ENCODE measurements around the gene SCARB2.
"Not testable (repeated sequence)": the region's sequence is repeated elsewhere in the genome, so short reads cannot be mapped to it uniquely, and the experiment has no call there.

SCARB2 gene

DNA sequence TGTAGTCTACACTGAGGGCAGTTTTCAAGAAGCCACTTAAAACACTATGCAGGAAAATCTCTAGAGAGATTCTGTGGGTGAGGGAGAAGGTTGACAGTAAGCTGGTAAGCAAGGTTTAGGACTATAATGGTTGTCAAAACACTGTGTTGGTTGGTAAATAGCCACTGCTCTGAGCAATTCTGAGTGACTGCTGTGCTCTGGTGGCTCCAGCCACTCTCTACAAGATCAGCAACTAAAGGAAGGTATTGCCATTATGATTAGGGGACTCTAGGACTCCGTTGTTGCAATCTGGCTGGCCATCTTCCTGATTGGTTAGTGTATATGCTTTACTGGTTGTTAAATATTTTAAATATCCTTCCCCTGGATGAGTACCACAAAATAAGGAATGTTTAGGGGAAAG is 32.4 kb upstream of the SCARB2 start:
- no peaks in the 10 kb centered on the region for H3K36me3 ChIP-seq (ENCODE audit: insufficient read depth, low read length)
- no peaks in the 10 kb centered on the region for H3K4me1 ChIP-seq (ENCODE audit: control insufficient read depth, insufficient read depth, low read length, unreplicated experiment)
- H3K4me3 ChIP-seq (ENCODE audit: low read depth, low read length), result no peak overlapping the region
- H3K27ac ChIP-seq (ENCODE audit: low read depth, low read length), result no peak overlapping the region
- H2AFZ ChIP-seq (ENCODE audit: low read length, unreplicated experiment), result no peak overlapping the region
- H3K79me2 ChIP-seq (ENCODE audit: control insufficient read depth, insufficient read depth, low read length, unreplicated experiment), result no peaks in the 10 kb centered on the region
- H3K27me3 ChIP-seq (ENCODE audit: insufficient read depth, low read length), result peaks cover 60% of the 10 kb centered on the region

- not testable (repeated sequence) for H3K27ac ChIP-seq (ENCODE audit: low read depth, low read length); H3K4me1 ChIP-seq (ENCODE audit: control insufficient read depth, insufficient read depth, low read length, unreplicated experiment); H2AFZ ChIP-seq (ENCODE audit: low read length, unreplicated experiment); H3K79me2 ChIP-seq (ENCODE audit: control insufficient read depth, insufficient read depth, low read length, unreplicated experiment); H3K4me3 ChIP-seq (ENCODE audit: low read depth, low read length); H3K36me3 ChIP-seq (ENCODE audit: insufficient read depth, low read length)
- H3K27me3 ChIP-seq (ENCODE audit: insufficient read depth, low read length), result peaks cover 41% of the 10 kb centered on the region
Observed at GRCh38 chr4:76243877-76244276, 30.3 kb upstream of the SCARB2 start.

DNA sequence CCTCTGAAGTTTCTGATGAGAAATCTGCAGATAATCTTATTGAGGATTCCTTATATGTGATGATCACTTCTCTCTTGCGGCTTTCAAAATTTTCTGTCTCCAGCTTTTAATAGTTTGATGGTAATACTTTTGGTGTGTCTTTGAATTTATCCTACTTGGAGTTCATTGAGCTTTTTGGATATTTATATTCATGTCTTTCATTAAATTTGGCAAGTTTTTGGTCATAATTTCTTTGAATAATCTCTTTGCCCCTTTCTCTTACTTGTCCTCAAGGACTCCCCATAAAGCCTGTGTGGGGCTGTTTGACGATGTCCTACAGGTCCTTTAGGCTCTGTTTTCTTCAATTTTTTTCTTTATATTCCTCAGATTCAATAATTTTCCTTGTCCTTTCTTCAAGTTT is 26.6 kb upstream of the SCARB2 start:
- H3K79me2 ChIP-seq (ENCODE audit: control insufficient read depth, insufficient read depth, low read length, unreplicated experiment), result no peaks in the 10 kb centered on the region
- H3K36me3 ChIP-seq (ENCODE audit: insufficient read depth, low read length), result no peaks in the 10 kb centered on the region
- H2AFZ ChIP-seq (ENCODE audit: low read length, unreplicated experiment), result no peak overlapping the region
- peaks cover 10% of the 10 kb centered on the region for H3K4me1 ChIP-seq (ENCODE audit: control insufficient read depth, insufficient read depth, low read length, unreplicated experiment)
- H3K27me3 ChIP-seq (ENCODE audit: insufficient read depth, low read length), result peaks cover 18% of the 10 kb centered on the region; the same call in 1 of the 2 replicates
- no peak overlapping the region for H3K27ac ChIP-seq (ENCODE audit: low read depth, low read length)
- H3K4me3 ChIP-seq (ENCODE audit: low read depth, low read length), result no peak overlapping the region

GRCh38 chr4:76238701-76239100 is 25.1 kb upstream of the SCARB2 start:
- Histone ChIP-seq H3K4me1 (ENCODE audit: control insufficient read depth, insufficient read depth, low read length, unreplicated experiment) (peaks cover 10% of the 10 kb centered on the region), H3K4me3 (ENCODE audit: low read depth, low read length) (no peak overlapping the region), H3K27ac (ENCODE audit: low read depth, low read length) (no peak overlapping the region), H3K79me2 (ENCODE audit: control insufficient read depth, insufficient read depth, low read length, unreplicated experiment) (no peaks in the 10 kb centered on the region), H2AFZ (ENCODE audit: low read length, unreplicated experiment) (no peak overlapping the region), H3K27me3 (ENCODE audit: insufficient read depth, low read length) (peaks cover 14% of the 10 kb centered on the region; the same call in 1 of the 2 replicates), H3K36me3 (ENCODE audit: insufficient read depth, low read length) (no peaks in the 10 kb centered on the region)

DNA sequence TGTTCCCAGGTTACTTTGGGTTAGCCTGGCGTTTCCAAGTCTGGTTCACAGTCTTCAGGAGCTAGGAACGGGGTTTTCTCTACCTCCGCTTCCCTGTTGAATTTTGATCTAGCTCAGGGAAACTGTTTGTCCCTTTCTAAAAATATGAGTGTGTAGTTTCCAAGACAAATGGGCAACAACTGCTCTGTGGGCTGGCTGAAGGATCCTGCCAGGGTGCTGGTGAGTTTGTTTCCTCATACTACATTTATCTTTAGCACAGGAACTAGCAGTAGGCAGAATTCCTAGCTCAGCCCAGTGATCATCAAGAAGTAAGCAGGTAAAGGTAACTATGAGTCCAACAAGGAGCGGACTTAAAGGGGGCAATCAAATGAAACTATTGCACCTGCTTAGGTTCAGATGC is 24.6 kb upstream of the SCARB2 start:
- H2AFZ ChIP-seq (ENCODE audit: low read length, unreplicated experiment), result no peak overlapping the region
- H3K4me3 ChIP-seq (ENCODE audit: low read depth, low read length), result no peak overlapping the region
- H3K27me3 ChIP-seq (ENCODE audit: insufficient read depth, low read length), result peaks cover 14% of the 10 kb centered on the region; the same call in 1 of the 2 replicates
- H3K36me3 ChIP-seq (ENCODE audit: insufficient read depth, low read length), result no peaks in the 10 kb centered on the region
- no peak overlapping the region for H3K27ac ChIP-seq (ENCODE audit: low read depth, low read length)
- H3K4me1 ChIP-seq (ENCODE audit: control insufficient read depth, insufficient read depth, low read length, unreplicated experiment), result peaks cover 13% of the 10 kb centered on the region
- H3K79me2 ChIP-seq (ENCODE audit: control insufficient read depth, insufficient read depth, low read length, unreplicated experiment), result no peaks in the 10 kb centered on the region

DNA sequence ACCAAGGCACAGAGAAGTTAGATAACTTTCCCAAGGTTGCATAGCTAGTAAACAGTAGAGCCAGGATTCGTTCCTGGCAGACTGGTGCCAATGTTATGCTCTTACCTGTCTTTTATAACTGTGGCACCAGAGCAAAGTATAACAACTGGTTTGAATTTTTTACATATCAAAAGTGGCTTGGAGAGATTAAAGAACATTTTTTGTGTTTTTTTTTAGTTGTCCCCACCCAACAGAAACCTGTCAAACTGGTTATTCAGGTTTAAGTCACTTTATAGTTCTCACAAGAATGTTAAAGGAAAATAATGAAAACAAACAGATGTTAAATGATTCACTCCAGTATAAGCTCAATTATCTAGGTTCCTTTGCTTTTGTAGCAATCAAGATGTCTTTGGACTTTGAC is 22.3 kb upstream of the SCARB2 start:
- peaks cover 24% of the 10 kb centered on the region for H3K4me1 ChIP-seq (ENCODE audit: control insufficient read depth, insufficient read depth, low read length, unreplicated experiment)
- no peak overlapping the region for H3K27ac ChIP-seq (ENCODE audit: low read depth, low read length)
- no peaks in the 10 kb centered on the region for H3K79me2 ChIP-seq (ENCODE audit: control insufficient read depth, insufficient read depth, low read length, unreplicated experiment)
- H3K4me3 ChIP-seq (ENCODE audit: low read depth, low read length), result no peak overlapping the region
- no peaks in the 10 kb centered on the region for H3K36me3 ChIP-seq (ENCODE audit: insufficient read depth, low read length)
- peaks cover under 1% of the 10 kb centered on the region; the same call in 1 of the 2 replicates for H3K27me3 ChIP-seq (ENCODE audit: insufficient read depth, low read length)
- H2AFZ ChIP-seq (ENCODE audit: low read length, unreplicated experiment), result no peak overlapping the region

DNA sequence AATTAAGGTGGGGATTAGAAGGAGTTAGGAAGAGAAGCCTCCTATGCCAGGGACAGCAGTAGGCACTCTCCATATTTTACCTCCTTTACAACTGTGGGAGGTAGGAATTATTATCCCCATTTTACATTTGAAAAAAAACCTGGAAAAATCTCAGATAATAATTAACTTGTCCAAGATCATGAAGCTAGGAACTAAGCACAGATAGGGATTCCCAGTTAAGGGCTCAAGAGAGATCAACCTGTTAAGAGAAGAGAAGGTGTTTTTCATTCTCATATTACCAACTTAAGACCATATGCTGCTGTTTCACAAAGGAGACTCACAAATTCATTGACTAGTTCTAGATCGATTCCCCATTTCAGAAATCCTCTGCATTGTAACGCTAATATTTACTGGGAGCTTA is 21.8 kb upstream of the SCARB2 start:
- H3K27me3 ChIP-seq (ENCODE audit: insufficient read depth, low read length), result no peaks in the 10 kb centered on the region
- H3K36me3 ChIP-seq (ENCODE audit: insufficient read depth, low read length), result no peaks in the 10 kb centered on the region
- no peak overlapping the region for H2AFZ ChIP-seq (ENCODE audit: low read length, unreplicated experiment)
- H3K79me2 ChIP-seq (ENCODE audit: control insufficient read depth, insufficient read depth, low read length, unreplicated experiment), result no peaks in the 10 kb centered on the region
- H3K4me1 ChIP-seq (ENCODE audit: control insufficient read depth, insufficient read depth, low read length, unreplicated experiment), result peaks cover 24% of the 10 kb centered on the region
- no peak overlapping the region for H3K27ac ChIP-seq (ENCODE audit: low read depth, low read length)
- no peak overlapping the region for H3K4me3 ChIP-seq (ENCODE audit: low read depth, low read length)

GRCh38 chr4:76234679-76235044 is 21.0 kb upstream of the SCARB2 start:
- peaks cover 24% of the 10 kb centered on the region for H3K4me1 ChIP-seq (ENCODE audit: control insufficient read depth, insufficient read depth, low read length, unreplicated experiment)
- H3K4me3 ChIP-seq (ENCODE audit: low read depth, low read length), result no peak overlapping the region
- no peaks in the 10 kb centered on the region for H3K27me3 ChIP-seq (ENCODE audit: insufficient read depth, low read length)
- H3K27ac ChIP-seq (ENCODE audit: low read depth, low read length), result no peak overlapping the region
- H3K79me2 ChIP-seq (ENCODE audit: control insufficient read depth, insufficient read depth, low read length, unreplicated experiment), result no peaks in the 10 kb centered on the region
- H2AFZ ChIP-seq (ENCODE audit: low read length, unreplicated experiment), result no peak overlapping the region
- no peaks in the 10 kb centered on the region for H3K36me3 ChIP-seq (ENCODE audit: insufficient read depth, low read length)

DNA sequence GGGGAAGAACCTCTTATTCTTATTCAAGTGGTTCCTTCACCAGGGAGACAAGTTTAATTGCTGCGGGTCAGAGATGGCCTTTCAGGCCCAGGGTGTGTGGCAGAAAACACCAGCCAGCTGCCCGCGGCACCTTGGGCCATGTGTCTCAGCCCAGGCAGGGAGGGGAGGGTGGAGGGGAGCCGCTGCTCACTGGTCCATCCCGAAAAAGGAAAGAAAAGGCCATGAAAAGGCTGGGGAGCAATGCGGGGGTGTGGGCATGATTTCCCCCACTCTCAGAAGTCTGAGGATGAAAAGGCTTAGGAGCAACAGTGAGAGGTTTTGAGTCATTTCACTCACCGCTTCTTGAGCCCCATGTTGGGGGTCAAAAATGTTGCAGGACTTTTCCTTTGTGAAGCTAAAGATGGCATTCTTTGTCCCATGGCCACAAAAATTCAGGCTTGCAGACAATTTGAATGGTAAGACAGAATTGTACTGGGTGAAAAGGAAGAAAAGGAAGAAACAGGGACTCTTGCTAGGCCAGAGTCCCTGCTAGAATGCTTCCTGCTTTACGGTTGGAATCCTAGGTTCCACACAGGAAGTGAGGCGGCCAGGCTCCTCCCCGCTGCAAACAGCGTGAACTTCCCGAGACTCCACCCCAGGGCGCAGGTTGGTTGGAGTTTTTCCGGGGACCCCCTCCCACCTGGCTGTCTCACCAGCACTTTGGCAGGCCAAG is 20.5 kb upstream of the SCARB2 start:
- H3K27me3 ChIP-seq (ENCODE audit: insufficient read depth, low read length), result no peaks in the 10 kb centered on the region
- no peaks in the 10 kb centered on the region for H3K79me2 ChIP-seq (ENCODE audit: control insufficient read depth, insufficient read depth, low read length, unreplicated experiment)
- no peak overlapping the region for H3K4me3 ChIP-seq (ENCODE audit: low read depth, low read length)
- peaks cover 24% of the 10 kb centered on the region for H3K4me1 ChIP-seq (ENCODE audit: control insufficient read depth, insufficient read depth, low read length, unreplicated experiment)
- no peak overlapping the region for H3K27ac ChIP-seq (ENCODE audit: low read depth, low read length)
- no peak overlapping the region for H2AFZ ChIP-seq (ENCODE audit: low read length, unreplicated experiment)
- H3K36me3 ChIP-seq (ENCODE audit: insufficient read depth, low read length), result no peaks in the 10 kb centered on the region

- Histone ChIP-seq H3K27ac (ENCODE audit: low read depth, low read length) (no peak overlapping the region), H3K79me2 (ENCODE audit: control insufficient read depth, insufficient read depth, low read length, unreplicated experiment) (no peaks in the 10 kb centered on the region), H3K4me3 (ENCODE audit: low read depth, low read length) (no peak overlapping the region)
Observed at GRCh38 chr4:76233529-76233928, 19.9 kb upstream of the SCARB2 start.

GRCh38 chr4:76233083-76233482 is 19.5 kb upstream of the SCARB2 start:
- no peaks in the 10 kb centered on the region for H3K27me3 ChIP-seq (ENCODE audit: insufficient read depth, low read length)
- H3K4me1 ChIP-seq (ENCODE audit: control insufficient read depth, insufficient read depth, low read length, unreplicated experiment), result peaks cover 24% of the 10 kb centered on the region
- H2AFZ ChIP-seq (ENCODE audit: low read length, unreplicated experiment), result no peak overlapping the region
- no peak overlapping the region for H3K4me3 ChIP-seq (ENCODE audit: low read depth, low read length)
- H3K36me3 ChIP-seq (ENCODE audit: insufficient read depth, low read length), result no peaks in the 10 kb centered on the region
- no peaks in the 10 kb centered on the region for H3K79me2 ChIP-seq (ENCODE audit: control insufficient read depth, insufficient read depth, low read length, unreplicated experiment)
- no peak overlapping the region for H3K27ac ChIP-seq (ENCODE audit: low read depth, low read length)

More at GRCh38 chr4:76233529-76233928, 19.9 kb upstream of the SCARB2 start:
- Histone ChIP-seq H3K36me3 (ENCODE audit: insufficient read depth, low read length) (no peaks in the 10 kb centered on the region), H3K27me3 (ENCODE audit: insufficient read depth, low read length) (no peaks in the 10 kb centered on the region), H3K4me1 (ENCODE audit: control insufficient read depth, insufficient read depth, low read length, unreplicated experiment) (peaks cover 24% of the 10 kb centered on the region), H2AFZ (ENCODE audit: low read length, unreplicated experiment) (no peak overlapping the region)
